Stimulated activated CD4-positive, alpha-beta T cell treated with anti-CD3 and anti-CD28 coated beads, Interleukin-12 subunit alpha, Interleukin-12 subunit beta, amount 100 ng/mL, for 4 hours (primary cell): ENCODE data around the gene SEBOX.

ENCODE experiments used
- DNase-seq: peaks from one replicate; pipeline ENCODE4 v3.0.0-alpha.2; 2020

Gene SEBOX

DNA sequence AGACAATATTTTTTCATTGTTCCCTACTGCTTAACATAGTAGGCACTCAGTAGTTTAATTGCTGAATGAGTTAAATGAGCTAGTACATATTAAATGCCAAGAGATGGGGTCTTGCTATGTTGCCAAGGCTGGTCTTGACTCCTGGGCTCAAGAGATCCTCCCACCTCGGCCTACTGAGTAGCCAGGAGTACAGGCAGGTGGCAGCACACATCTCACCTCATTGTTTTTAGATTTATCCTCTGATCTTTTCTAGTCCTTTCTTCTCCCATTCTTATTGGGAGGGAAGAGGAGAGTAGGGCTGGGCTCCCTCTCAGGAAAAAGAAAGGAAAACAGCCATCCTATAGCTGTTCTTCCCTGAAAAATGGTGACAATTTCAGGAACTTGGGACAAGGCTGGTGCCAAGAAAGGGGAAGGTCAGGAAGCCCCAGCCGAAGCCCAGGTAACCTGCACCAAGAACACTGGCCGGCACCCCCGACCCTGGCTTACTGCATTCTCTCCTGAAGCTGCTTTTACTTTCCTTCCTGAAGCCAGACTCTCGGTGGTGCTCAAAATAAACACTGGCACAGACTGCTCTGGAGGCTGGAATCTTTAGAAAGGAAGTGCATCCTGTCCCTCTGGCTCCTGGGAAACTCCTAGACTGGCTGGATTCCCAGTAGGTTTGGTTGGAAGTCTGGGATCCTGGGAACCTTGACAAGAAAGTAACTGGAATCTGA lies 26.8 kb downstream of the SEBOX start:
- no peak for DNase-seq

DNA sequence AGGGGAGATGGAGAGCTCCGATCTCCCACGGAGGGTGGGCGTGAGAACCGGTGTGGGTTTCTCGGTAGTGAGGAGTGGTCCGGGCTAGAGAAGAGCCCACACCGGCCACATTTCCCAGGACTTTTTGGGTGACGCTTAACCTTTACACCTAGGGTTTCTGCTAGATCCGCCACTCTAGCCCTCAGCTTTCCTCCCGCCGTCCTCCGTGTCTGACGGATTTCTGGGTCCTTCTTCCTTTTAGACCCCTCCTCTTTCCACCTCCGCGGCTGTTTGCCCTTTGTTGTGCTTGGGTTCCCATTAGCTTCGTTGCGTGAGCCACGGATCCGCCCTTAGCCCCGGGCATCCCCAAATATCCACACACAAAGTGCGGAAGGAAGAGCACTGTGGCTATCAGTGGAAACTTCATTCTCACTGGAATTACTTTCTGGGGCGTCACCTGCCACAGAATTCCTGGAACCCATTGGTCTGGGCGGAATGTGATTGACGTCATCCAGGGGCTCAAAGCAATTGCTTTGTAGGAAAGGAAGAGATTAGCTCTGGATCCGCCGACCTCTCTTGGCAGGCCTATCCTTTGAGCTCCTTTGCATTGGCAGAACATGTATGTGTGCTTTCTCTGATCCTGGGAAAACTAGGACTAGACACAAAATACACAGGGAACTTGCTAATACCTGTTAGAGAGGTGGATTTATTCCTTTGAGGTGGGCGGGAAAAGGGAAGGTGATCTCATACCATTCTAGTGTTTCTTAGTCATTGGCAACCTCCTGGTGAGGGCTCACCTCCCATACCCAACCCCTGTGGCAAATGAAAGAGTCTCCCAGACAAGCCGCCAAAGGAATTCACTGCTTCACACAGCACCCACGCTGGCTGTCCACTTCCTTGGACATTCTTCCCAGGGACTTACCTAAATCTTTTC lies 28.8 kb downstream of the SEBOX start:
- DNase-seq, result peak; percentile 32

DNA sequence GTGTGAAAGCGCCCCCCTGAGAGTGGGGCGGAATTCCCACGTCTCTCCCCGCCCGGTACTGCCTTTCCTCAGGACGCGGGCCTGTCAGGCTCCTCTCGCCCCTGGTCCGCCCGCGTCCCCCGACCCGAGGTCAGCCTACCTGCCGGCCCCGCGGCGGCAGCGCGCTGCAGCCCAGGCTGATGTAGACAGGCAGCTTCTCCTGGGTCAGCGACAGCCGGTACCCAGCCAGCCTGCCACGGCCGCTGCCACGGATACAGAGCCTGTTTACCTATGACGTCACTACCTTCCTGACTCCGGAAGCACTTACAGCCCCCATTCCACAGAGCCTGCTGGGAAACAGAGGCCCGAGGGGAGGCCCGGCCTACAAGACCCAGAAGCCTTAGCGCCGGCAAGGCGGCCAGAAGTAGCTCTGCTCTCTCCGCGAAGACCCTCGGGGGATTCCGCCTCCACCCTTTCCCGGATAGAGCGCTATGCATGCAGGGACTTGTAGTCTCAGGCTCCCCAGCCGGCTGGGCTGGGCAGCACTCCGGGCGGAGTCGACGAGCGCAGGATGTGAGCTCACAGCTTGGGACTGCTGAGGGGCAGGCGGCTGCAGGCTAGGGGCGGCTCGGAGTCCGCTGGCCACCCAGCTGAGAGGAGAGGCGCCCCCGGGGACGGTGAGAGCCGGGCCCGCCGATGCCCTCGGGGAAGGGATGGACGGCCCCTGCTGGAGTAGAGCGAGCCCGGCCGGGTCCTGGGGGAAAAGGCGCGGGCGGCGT lies 29.6 kb downstream of the SEBOX start, which contains the start of the genes IFT20 and TNFAIP1:
TSS of gene IFT20 (minus strand) at position 272 of the 758 bp plus-strand sequence. CDS start 3,487 bp downstream, outside the sequence.
TSS of gene TNFAIP1 (plus strand) at position 561 of the 758 bp plus-strand sequence. CDS start 3,761 bp downstream, outside the sequence.
- peak; percentile 93 for DNase-seq

DNA sequence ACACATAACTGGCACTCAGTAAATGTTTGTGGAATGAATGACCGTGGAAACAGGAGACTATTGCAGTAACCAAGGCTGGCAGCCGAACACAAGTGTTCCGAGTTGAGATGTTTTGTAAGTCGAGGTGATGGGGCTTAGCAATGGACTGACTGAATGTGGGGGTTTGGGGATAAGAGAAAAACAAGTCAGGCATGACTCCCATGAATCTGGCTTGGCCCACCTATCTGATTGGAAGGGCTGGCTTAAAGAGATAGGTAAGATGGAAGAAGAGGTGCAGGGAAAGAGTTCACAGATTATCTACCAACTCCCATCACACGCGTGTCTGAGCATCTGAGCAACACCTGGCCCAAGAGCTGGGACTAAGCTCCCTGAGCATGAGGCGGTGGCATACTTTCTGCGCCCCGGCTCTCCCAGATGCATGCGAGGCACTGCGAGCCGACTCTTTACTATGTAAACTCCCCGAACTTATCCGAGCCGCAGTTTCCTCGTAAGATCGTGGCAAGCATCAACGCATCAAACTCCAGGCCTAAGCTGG lies 30.3 kb downstream of the SEBOX start:
- DNase-seq, result no peak

DNA sequence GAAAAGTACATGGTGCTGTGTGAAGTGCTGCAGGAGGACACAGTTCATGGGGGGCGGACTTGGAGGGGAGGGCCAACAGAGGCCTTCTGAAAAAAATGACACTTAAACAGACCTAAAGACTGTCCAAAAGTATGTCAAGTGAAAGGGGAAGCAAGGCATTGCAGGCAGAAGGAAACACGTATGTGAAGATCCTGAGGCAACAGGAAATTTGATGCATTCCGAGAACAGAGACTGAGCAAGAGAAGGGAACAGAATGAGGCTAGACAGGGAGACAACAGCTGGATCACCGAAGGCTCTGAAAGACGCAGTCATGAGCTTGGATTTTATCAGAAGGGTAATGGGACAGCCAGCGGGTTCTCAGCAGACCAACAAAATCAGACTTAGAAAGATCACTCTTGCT lies 30.8 kb downstream of the SEBOX start:
- DNase-seq, result no peak

DNA sequence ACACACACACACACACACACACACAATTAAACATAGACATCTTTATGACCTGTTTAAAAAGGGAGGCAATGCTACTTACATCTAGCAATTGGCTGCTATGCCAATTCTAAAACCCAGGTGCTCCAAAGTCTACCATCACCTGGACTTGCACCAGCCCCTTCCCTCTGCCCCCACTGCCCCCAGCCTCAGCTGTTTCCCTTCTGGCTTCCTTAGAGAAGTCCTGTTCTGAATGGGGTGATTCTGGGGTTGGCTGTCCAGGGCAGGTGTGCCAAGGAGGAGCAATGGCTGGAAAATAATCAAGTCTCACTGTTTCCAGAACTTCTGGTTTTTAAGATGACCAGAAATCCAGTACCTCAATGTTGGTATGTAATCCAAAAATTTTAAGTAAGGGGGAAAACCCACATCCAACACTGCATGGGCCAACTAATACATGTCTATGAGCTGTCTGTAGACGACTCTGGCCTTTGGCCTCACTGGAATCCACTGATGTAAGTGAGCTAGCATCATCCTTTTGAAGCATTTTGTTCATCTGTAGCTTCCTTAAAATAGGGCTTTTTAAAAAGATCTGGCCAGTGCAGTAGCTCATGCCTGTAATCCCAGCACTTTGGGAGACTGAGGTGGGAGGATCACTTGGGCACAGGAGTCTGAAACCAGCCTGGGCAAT lies 31.8 kb downstream of the SEBOX start:
- DNase-seq, result no peak

DNA sequence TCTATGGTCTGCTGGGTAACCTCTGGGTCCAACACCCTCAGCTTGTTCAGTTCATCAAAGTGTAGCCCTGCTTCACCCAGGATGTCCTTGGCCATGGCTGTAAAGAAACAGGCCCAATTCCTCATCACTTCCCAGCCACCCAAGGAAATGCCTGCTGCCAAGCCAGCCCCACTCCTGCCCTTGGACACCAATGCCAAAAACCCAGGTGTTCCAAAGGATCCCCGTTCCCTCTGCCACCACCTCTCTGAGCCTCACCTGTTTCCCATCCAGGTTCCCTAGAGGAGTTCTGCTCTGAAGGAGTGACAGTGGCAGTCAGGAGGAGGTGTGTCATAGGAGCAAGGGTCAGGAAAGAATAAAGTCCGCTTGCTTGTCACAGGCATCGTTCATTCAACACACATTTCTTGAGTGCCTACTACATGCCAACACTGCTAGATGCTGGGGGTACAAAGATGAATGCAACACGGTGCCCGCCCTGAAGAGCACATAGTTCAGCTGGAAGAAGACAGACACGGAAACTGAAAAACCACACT lies 33.0 kb downstream of the SEBOX start:
- DNase-seq, result no peak

DNA sequence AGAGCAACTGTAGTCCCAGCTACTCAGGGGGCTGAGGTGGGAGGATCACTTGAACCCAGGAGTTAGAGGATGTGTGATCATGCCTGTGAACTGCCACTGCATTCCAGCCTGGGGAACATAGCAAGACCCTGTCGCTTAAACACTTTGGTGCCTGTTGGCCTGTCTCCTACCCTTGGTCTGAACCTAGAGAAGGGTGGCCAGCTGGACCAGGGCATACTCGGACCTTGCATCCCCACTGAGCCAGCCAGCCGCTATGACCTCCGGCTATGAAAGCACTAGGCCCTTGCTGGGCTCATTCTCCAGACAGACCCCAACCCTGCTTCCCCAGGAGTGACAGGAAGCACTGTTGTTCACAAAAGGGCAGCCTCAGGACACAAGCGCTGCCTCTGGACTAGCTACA lies 34.3 kb downstream of the SEBOX start:
- DNase-seq, result no peak

DNA sequence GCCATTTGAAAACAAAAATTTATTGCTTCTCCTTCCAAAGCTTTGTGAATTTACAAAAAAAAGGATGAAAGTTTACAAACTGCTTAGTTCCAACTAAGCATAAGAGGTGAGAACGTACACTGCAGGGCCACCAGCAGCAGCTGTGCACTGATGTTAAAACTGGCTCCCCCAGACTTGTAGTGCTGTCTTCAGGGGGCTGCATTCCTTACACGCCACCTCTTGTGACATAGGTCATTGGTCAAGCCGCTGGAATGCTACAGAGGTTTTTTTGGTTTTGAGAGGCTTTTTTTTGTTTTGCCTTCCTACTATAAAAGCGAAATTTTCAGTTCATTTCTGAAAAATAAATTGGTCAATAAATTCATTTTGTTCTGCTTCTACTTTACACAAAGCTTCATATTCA lies 36.7 kb downstream of the SEBOX start:
- no peak for DNase-seq

DNA sequence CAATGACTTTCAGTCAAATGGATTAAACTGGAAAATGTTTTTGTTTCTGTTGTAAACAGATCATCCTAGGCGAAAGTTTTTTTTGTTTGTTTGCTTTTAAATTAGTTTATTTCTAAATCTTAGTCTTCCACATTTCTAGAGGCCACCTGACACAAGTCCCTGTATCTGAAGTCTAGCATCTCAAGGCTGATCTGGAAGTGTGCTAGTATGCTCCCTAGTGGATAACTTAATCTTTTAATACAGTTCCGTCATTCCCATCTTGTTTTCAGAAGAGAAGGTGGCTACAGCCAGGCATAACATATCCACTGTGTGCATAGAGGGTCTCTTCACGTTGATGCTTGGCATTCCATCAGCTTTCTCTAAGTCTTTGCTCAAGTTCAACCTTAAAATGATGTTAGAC lies 37.3 kb downstream of the SEBOX start:
- no peak for DNase-seq

DNA sequence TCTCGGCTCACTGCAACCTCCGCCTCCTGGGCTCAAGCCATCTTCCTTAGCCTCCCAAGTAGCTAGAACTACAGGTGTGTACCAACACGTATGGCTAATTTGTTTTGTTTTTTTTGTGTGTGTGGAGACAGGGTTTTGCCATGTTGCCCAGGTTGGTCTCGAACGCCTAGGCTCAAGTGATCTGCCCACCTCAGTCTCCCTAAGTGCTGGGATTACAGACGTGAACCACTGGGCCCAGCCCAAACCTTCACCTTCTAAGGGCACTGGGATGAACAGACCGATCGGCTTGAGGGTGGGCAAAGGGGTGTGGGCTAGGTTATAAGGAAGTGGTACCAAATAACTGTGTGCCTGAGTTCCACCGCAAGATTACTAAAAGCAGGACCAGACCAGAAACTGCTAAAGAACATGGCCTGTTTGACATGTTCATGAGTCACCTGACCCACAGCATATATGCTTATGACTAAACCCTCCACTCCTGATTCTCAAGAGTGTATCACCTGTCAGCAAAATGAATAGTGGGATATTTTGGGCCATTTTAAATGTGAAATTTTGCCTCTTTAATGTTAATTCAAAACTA lies 37.9 kb downstream of the SEBOX start:
- DNase-seq, result no peak

DNA sequence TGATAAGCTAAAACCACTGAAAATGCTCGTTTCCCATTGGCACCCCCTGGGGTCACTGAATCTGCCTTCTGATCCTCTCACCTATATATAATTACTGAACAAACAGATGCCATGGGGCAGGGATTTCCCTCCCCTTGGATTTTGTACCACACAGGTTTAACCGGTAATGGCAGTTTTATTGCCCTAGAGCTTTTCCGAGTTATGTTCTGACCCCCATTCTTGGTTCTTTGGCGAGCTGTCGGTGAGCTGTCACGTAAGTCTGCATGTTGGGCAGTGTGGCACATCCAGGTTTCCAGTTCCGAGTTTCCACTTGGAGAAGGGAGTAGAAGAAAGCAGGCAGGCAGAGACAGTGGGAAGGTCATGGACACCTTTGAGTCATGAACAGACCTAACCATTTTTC lies 38.9 kb downstream of the SEBOX start:
- no peak for DNase-seq

DNA sequence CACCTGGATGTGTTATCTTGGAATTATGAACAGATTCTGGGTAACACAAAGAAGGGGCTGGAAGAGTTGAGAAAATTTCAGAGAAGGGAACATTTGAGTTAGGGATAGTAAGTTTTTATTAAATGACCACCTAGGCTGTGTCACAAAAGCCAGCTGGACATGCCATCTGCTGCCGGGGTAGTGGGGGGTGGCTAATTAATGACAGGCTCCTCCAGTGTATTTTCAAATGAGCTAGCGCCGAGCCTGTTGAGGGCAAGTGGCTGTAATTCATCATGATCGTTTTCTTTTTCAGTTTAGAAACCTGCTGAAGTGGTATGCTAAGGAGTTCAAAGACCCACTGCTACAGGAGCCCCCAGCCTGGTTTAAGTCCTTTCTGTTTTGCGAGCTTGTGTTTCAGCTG lies 39.8 kb downstream of the SEBOX start:
- no peak for DNase-seq

DNA sequence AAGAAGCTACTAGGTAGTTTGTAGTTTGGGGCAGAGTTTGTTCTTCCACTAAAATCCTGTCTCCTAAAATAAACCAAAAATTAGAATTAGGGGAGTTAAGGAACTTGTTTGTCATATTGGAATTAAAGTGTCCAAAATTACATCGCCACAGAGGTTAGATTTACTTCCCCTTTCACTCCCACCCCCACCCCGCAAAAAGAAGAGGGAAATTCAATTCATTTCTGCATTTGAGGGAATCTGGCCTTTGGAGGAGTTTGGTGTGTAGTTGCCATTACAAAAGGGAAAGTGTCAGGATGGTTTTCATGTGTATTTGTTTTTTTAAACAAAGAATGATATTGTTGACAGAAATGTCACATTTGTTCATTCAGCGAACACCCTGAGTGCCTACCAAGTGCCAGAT lies 40.2 kb downstream of the SEBOX start:
- no peak for DNase-seq

DNA sequence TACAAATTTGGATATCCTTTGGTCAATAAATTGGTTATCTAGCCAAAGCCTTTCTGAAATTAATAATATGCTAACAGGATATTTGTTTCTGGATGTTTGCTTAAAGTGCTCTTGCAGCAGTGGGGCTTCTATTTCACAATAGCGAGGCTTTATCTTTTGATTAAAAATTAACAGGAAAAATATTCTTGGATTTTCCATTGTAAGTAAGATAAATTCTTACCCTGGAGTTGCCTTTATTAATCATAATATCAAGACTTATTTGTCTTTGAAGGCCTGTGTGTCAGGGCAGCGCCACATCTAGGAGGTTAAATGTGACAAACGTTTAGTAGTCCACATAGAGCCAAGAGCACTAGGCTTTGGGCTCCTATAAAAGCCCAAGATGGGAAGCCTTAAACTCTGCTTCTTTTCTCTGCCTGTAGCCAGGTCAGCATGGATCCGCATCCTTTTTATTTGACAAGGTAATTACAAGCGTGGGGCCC lies 40.7 kb downstream of the SEBOX start:
- no peak for DNase-seq

DNA sequence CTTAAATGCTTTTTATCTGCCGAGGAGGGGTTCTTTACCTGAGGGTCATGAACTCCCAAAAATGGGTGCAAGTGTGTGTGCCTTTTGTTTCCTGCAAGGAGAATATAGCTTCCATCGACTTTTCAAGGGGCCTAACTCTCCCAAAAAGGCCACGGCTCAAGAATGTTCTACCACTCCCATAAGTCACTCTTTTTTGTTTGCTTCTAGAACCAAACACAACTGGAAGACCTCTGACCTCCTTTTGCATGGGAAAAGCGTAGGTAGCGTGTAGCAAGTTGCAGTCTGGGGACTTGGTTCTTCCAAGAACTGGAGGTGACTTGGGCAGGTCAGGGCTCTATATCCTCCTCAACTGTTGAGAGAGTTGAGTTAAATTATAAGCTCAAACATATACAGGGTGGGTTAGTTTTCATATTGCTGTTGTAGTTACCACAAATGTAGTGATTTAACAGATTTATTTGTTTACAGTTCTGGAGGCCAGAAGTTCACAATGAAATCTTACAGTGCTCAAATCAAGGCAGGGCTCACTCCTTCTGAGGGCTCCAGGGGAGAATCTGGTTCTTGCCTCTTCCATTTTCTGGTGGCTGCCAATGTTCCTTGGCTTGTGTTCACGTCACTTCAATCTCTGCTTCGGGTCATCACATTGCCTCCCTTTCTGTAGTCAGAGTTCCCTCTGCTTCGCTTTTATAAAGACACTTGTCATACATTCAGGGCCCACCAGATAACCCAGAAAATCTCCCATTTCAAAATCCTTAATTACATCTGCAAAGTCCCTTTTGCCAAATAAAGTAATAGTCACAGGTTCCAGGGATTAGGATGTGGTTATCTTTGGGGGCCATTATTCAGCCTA lies 44.6 kb downstream of the SEBOX start:
- no peak for DNase-seq

DNA sequence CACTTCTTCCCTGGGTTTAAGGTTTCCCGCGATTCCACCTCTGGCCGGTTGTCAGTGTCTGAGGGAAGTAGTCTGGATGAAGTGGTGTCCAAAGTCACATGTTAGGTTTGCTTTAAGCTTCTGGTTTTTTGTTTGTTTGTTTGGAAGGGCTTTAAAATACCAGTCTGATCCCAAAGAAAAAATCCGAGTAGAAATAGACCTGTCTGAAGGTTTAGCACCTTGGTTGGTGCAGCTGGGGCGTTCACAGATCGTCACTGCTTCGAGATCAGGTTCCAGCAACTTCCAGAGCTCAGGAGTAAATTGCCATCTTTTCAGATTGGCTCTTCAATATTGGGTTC lies 45.4 kb downstream of the SEBOX start:
- no peak for DNase-seq

DNA sequence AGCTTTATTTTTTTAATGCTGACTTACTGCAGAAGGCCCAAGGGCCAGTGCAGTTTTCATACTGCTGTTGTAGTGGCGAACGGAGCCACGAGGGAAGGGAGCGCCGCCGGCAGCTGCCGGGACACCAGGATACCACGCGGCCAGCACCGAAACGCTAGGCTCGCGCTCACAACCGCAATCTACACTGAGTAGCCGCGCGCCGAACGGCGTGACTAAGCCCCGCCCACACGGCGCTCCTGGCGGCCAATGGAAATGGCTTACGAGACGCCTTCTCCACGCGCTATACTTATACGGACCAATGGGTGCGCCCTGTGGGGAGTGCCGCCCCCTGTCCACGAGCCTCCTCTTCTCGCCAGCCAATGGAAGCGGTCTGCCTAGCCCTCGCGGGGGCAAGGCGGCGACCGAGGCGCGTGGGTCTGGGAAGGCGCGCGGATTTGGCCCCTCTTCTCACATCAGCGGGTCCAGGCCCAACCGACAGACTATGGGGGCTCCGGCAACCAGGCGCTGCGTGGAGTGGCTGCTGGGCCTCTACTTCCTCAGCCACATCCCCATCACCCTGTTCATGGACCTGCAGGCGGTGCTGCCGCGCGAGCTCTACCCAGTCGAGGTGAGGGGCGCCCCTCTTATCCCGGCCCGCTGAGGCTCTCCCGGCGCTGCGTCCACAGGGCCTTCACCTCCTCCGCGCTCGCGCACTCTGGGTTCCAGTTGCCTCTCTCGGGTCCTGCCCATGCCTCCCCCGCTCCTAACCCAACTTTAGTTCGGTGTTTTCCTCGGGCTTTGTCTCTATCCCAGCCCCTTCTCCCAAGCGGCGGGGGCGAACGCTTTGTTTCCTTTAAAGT lies 46.0 kb downstream of the SEBOX start, which contains the start of gene TMEM97:
TSS of gene TMEM97 (plus strand) at position 442 of the 839 bp plus-strand sequence. CDS start at position 482, 40 bp downstream.
- DNase-seq, result peak; percentile 93

DNA sequence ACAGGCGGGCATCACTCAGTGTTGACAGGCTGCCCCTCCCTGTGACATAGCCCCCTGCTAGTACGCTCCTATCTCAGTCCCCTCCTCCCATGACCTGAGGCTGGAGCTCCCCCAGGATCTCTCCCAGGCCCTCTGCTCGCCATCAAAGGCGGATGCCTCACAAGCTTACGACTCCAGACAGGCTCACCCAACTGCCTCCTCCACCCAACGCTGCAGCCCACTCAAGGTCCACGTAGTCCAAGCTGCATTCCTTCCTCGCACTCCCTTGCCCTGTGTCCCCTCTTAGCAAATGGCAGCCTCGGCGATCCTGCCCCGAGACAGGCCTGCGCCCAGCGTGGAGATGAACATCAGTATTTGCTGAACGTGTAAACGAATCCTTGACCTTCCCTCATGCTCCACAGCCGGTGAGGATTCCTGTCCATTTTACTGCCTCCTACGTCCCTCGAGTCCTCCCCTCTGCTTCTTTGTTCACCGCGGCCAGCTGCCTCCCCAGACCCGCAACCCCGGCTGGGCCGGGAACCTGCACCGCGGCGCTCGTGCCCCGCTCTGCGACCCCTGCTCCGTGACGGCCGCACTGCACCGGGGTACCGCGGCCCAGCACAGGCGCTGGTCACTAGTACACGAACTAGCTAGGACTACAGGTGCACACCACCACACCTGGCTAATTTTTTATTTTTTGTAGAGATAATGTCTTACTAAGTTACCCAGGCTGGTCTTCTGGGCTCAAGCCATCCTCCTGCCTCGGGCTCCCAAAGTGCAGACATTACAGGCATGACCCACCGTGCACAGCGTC lies 46.8 kb downstream of the SEBOX start:
- peak; percentile 23 for DNase-seq
